Breast epithelium (tissue), 4 donors: ENCODE measurements around the gene NAV2. TPM values are rescaled to one million over a fixed set of nuclear protein-coding genes. Genes with fewer than 3 reads are reported as not detected.

Source experiments
- DNase-seq, 2 donors: peaks; one replicate each; pipeline ENCODE4 v3.0.0-alpha.2; 2019; ENCODE audit warnings: low spot score in 2 of 2
- H3K27ac ChIP-seq, 2 donors: fragments of 200-600 bp; sonication (generic) in 1 of 2; one replicate each; pipeline ENCODE4 v1.5.1; 2016 to 2019; ENCODE audit warnings: mild to moderate bottlenecking in 1 of 2
- H3K27me3 ChIP-seq, 2 donors: fragments of 200-600 bp; sonication (generic) in 1 of 2; one replicate each; pipeline versions ENCODE4 v1.5.1 to v1.6.0; 2017 to 2019; ENCODE audit warnings: control low read depth in 1 of 2, mild to moderate bottlenecking in 1 of 2
- H3K36me3 ChIP-seq: fragments of 200-600 bp; one replicate; pipeline ENCODE4 v1.5.1; 2019
- H3K4me1 ChIP-seq, 2 donors: fragments of 200-600 bp; sonication (generic); one replicate each; pipeline ENCODE4 v1.5.1; 2016 to 2019; ENCODE audit warnings: control low read depth in 1 of 2
- H3K4me3 ChIP-seq, 3 donors: fragments of 200-600 bp; sonication (generic); 1 replicate in 2 of 3; 2 replicates in 1 of 3; pipeline ENCODE4 v1.5.1; 2016 to 2019; ENCODE audit warnings: mild to moderate bottlenecking in 3 of 3, moderate library complexity in 2 of 3
- H3K9me3 ChIP-seq, 2 donors: fragments of 200-600 bp; sonication (generic) in 1 of 2; one replicate each; pipeline ENCODE4 v1.5.1; 2016 to 2019; ENCODE audit warnings: control low read depth in 1 of 2
- CTCF ChIP-seq, 3 donors: fragments of 450-650 bp; IDR thresholded peaks; one replicate each; pipeline ENCODE4 v1.5.1; 2016 to 2017; ENCODE audit warnings: antibody characterized with exemption in 3 of 3, mild to moderate bottlenecking in 3 of 3, moderate library complexity in 3 of 3
- POLR2A ChIP-seq: fragments of 450-650 bp; IDR thresholded peaks from one replicate; pipeline ENCODE4 v1.6.1; 2016; ENCODE audit warnings: antibody characterized with exemption, mild to moderate bottlenecking, moderate library complexity
- POLR2AphosphoS5 ChIP-seq, 3 donors: sonication (generic); formaldehyde crosslinking; IDR thresholded peaks; one replicate each; pipeline ENCODE4 v1.6.1; 2017; ENCODE audit warnings: antibody characterized with exemption in 3 of 3
- intact Hi-C: fragments of 100-400 bp; cut with DNase I; formaldehyde crosslinking; loops from one replicate; pipeline ENCODE4 v1.15.1; 2023; ENCODE audit warnings: low total_unique reads
- total RNA-seq, 3 donors: library from RNA; depleted of rRNA; stranded (reverse); fragments of >200 nt; gene quantifications; one replicate each; pipeline ENCODE4 v1.1.0, GENCODE V29; 2016

NAV2 gene
- total RNA-seq, 3 donors from 2014 or later, result 28.2 to 61.8 (median 31.4) TPM

GRCh38 chr11:19832901-19833300 is 120.3 kb downstream of the NAV2 start:
- Histone ChIP-seq H3K36me3 (no peaks in the 10 kb centered on the region), H3K4me3 (no peak overlapping the region), H3K4me1 (peaks cover 0 to 7% of the 10 kb centered on the region in 2 donors), H3K27me3 (no peaks in the 10 kb centered on the region), H3K27ac (peak overlapping the region in 1 of 2 donors; percentile 8), H3K9me3 (no peaks in the 10 kb centered on the region)
- intact Hi-C loops, result no loop called here
- no peak for DNase-seq
- TF ChIP-seq POLR2A (no peak), CTCF (IDR thresholded peaks at IDR 0.05) (no peak), POLR2AphosphoS5 (IDR thresholded peaks at IDR 0.05) (no peak)

GRCh38 chr11:19834771-19835170 is 122.1 kb downstream of the NAV2 start:
- Histone ChIP-seq H3K4me3 (no peak overlapping the region), H3K36me3 (no peaks in the 10 kb centered on the region), H3K9me3 (no peaks in the 10 kb centered on the region), H3K27me3 (no peaks in the 10 kb centered on the region), H3K27ac (no peak overlapping the region), H3K4me1 (no peaks in the 10 kb centered on the region)
- intact Hi-C loops, result no loop called here
- TF ChIP-seq POLR2AphosphoS5 (IDR thresholded peaks at IDR 0.05) (no peak), POLR2A (no peak), CTCF (IDR thresholded peaks at IDR 0.05) (no peak)
- DNase-seq, result no peak

GRCh38 chr11:19836666-19837065 is 124.0 kb downstream of the NAV2 start:
- intact Hi-C loops, result no loop called here
- Histone ChIP-seq H3K4me3 (no peak overlapping the region), H3K9me3 (no peaks in the 10 kb centered on the region), H3K36me3 (no peaks in the 10 kb centered on the region), H3K4me1 (no peaks in the 10 kb centered on the region), H3K27ac (no peak overlapping the region), H3K27me3 (no peaks in the 10 kb centered on the region)
- no peak for DNase-seq
- TF ChIP-seq POLR2A (no peak), POLR2AphosphoS5 (IDR thresholded peaks at IDR 0.05) (no peak), CTCF (IDR thresholded peaks at IDR 0.05) (no peak)

- Histone ChIP-seq H3K4me3 (no peak overlapping the region), H3K36me3 (no peaks in the 10 kb centered on the region), H3K4me1 (no peaks in the 10 kb centered on the region), H3K9me3 (no peaks in the 10 kb centered on the region), H3K27ac (no peak overlapping the region), H3K27me3 (no peaks in the 10 kb centered on the region)
- intact Hi-C loops, result no loop called here
- no peak for DNase-seq
- no peak for TF ChIP-seq POLR2AphosphoS5 (IDR thresholded peaks at IDR 0.05)
- no peak for TF ChIP-seq CTCF (IDR thresholded peaks at IDR 0.05)
- no peak for TF ChIP-seq POLR2A
Measured at GRCh38 chr11:19838994-19839768, 126.5 kb downstream of the NAV2 start.

- H3K36me3 ChIP-seq, result no peaks in the 10 kb centered on the region
- H3K4me1 ChIP-seq, result no peaks in the 10 kb centered on the region
- no peak for TF ChIP-seq POLR2A
- no peak for TF ChIP-seq POLR2AphosphoS5 (IDR thresholded peaks at IDR 0.05)
- no peak for TF ChIP-seq CTCF (IDR thresholded peaks at IDR 0.05)
- no peak overlapping the region for H3K4me3 ChIP-seq
- H3K9me3 ChIP-seq, result no peaks in the 10 kb centered on the region
- H3K27me3 ChIP-seq, result no peaks in the 10 kb centered on the region
- H3K27ac ChIP-seq, result no peak overlapping the region
- intact Hi-C loops, result no loop called here
- DNase-seq, result no peak
Measured at GRCh38 chr11:19840961-19841360, 128.3 kb downstream of the NAV2 start.
